Central memory CD8-positive, alpha-beta T cell (primary cell): Measurements from ENCODE around the gene NRXN3.

Source experiments
- ATAC-seq: fragments of 150-1000 bp; cut with Tn5 transposase; replicated peaks from 2 replicates; pipeline ENCODE4 v1.10.0; 2022; ENCODE audit warnings: mild to moderate bottlenecking, moderate FRiP score, moderate number of reproducible peaks; ENCODE audit not compliant: poor library complexity, severe bottlenecking; ENCODE audit errors: extremely low read depth
- DNase-seq, 2 donors: peaks; one replicate each; pipeline ENCODE4 v3.0.0; 2021; ENCODE audit warnings: low spot score in 2 of 2
- H3K27ac Mint-ChIP-seq: one replicate; pipeline ENCODE4 v1.8.0; 2022; ENCODE audit warnings: low read depth, mild to moderate bottlenecking, moderate library complexity, mixed read lengths
- H3K27me3 Mint-ChIP-seq: one replicate; pipeline ENCODE4 v1.8.0; 2022; ENCODE audit warnings: mixed read lengths
- H3K36me3 Mint-ChIP-seq: one replicate; pipeline ENCODE4 v1.8.0; 2022; ENCODE audit warnings: mild to moderate bottlenecking, moderate library complexity, mixed read lengths; ENCODE audit not compliant: insufficient read depth
- H3K4me1 Mint-ChIP-seq: one replicate; pipeline ENCODE4 v1.8.0; 2022; ENCODE audit warnings: mixed read lengths
- H3K4me3 Mint-ChIP-seq: one replicate; pipeline ENCODE4 v1.8.0; 2022; ENCODE audit warnings: mild to moderate bottlenecking, moderate library complexity, mixed read lengths
- H3K9me3 Mint-ChIP-seq: one replicate; pipeline ENCODE4 v1.8.0; 2022; ENCODE audit warnings: mixed read lengths

The NRXN3 gene

DNA sequence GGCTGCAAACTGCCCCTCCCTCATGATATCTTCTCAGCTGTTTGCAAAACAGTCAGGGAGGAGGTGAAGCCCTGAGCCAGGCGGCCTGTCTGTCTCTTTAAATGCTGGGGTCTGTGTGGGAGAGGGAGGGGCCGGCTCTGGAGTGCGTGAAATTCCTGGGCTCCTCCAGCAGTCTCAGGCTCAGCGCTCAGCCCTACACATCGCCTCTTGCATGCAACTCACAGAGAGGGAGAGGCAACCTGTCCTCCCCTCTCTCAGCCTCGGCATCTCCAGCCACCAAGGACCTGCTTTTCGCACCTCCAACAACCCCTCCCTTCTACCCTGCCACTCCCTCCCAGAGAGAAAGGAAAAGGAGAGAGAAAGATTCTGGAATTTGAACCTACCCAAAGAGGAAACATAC lies at the start of gene NRXN3:
NRXN3 (plus strand) TSS at position 171 of the 400 bp plus-strand sequence. CDS start 72,721 bp downstream, outside the sequence.
- Mint-ChIP-seq H3K36me3 (no peaks in the 10 kb centered on the region), H3K4me1 (no peaks in the 10 kb centered on the region), H3K27ac (no peak within 1 kb of the TSS), H3K9me3 (peaks cover 17% of the 10 kb centered on the region), H3K27me3 (no peaks in the 10 kb centered on the region), H3K4me3 (no peak within 1 kb of the TSS)
- no peak for DNase-seq
- no peak for ATAC-seq

DNA sequence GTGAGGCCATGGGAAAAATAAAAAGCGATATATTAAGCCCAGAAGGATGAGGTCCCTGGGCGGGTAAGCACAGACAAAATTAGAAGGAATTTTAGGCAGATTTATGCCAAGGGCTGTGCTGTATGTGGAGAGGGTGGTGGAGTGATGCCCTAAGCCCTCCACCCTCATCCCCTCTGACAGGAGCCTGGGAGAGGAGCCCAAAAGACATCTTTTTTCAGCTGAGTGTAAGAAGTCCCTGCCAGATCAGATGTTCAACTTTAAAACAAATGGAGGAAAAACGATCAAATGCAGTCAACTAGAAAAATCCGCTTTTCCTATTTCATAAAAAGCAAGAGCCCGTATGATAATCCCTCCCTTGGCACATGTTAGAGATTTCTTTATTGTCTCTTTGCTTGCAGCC lies 47.7 kb upstream of the NRXN3 start:
- no peak overlapping the region for H3K27ac Mint-ChIP-seq
- no peak for ATAC-seq
- H3K36me3 Mint-ChIP-seq: peaks cover 2% of the 10 kb centered on the region
- H3K4me3 Mint-ChIP-seq: no peak overlapping the region
- no peak for DNase-seq
- peaks cover 15% of the 10 kb centered on the region for H3K27me3 Mint-ChIP-seq
- no peaks in the 10 kb centered on the region for H3K4me1 Mint-ChIP-seq
- peaks cover 6% of the 10 kb centered on the region for H3K9me3 Mint-ChIP-seq

DNA sequence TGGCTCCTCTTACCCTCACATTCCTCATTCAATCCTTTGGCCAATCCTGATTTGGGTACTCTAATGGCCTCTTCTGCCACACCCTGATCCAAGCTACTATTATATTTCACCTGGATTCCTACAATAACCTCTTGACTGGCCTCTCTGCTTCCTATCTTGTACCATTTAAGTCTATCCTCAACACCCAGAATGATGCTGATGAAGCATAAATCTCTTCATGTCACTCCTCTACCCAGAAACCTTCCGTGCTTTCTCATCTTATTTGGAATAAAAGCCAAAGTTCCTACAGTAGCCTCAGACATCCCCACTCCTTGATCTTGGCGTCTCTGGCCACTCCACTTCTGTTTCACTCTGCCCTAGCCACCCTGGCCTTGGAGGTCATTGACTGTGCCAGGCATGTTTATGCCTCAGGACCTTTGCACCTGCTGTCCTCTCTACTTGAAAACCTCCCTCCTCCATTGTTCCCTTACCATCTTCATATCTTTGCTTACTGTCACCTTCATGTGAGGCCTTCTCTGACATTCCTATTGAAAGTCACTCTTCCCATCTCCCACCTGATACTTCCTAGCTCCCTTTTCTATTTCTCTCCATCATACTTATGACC lies 46.4 kb upstream of the NRXN3 start:
- no peak for ATAC-seq
- Mint-ChIP-seq H3K27ac (no peak overlapping the region), H3K4me3 (no peak overlapping the region), H3K36me3 (peaks cover 2% of the 10 kb centered on the region), H3K27me3 (peaks cover 15% of the 10 kb centered on the region), H3K9me3 (peaks cover 6% of the 10 kb centered on the region), H3K4me1 (no peaks in the 10 kb centered on the region)
- DNase-seq: no peak

DNA sequence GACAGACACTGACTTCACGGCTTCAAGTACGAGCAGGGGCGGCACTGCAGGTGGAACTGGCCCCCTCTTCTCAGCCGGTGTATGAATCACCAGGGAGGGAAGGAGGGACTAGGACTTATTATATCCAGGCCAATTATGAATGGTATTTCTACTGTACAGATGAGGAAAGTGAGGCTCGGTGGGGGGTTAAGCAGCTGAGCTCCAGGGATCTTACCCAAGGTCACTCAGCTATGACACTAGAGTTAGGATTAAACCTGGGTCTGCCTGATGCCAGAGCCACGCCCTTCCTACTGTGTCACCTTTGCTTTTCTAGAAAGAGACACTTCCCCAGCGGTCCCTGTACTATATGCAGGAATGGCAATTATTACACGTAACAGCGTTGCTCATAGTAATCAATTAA lies 42.2 kb upstream of the NRXN3 start:
- Mint-ChIP-seq H3K4me1 (no peaks in the 10 kb centered on the region), H3K27ac (no peak overlapping the region)
- ATAC-seq: no peak

DNA sequence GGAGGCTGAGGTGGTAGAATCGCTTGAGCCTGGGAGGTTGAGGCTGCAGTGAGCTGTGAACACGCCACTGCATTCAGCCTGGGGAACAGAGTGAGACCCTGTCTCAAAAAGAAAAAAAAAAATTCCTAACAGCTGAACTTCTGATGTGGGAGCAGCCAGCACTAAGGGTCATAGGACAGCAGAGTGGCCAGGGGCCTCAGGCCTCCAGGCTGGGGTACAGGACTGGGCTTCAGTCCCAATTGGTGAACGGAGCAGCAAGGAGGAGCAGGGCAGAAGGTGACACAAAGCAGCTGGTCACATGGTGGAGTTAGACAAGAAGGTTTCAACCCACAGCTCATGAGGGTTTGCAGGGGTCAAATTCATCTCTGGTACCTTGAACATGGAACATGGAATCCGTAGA lies 40.8 kb upstream of the NRXN3 start:
- Mint-ChIP-seq H3K4me1 (no peaks in the 10 kb centered on the region), H3K27ac (no peak overlapping the region), H3K4me3 (no peak overlapping the region), H3K27me3 (peaks cover 19% of the 10 kb centered on the region), H3K9me3 (no peaks in the 10 kb centered on the region), H3K36me3 (no peaks in the 10 kb centered on the region)
- ATAC-seq: no peak
- DNase-seq: no peak

More for the DNA sequence above, 42.2 kb upstream of the NRXN3 start:
- Mint-ChIP-seq H3K36me3 (peaks cover 2% of the 10 kb centered on the region), H3K4me3 (no peak overlapping the region), H3K27me3 (peaks cover 15% of the 10 kb centered on the region), H3K9me3 (peaks cover 6% of the 10 kb centered on the region)
- no peak for DNase-seq

DNA sequence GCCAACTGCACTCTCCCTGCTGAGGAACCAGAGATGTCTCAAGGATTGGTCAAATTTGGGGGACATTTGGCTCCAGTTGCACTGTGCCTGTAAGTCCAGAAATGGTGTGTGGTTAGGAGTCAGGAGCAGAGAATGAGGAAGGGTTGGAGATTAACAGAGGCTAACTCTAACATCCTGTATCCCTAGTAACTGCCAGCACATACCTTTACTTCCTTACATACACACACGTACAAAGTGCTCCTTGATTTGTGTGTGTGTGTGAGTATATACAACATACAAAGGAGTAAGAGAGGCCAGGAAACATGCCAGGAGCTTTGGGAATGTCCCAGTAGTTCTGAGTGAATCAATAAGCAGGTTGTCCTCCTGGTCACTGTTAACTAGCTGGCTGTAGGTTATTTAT lies 39.8 kb upstream of the NRXN3 start:
- Mint-ChIP-seq H3K9me3 (no peaks in the 10 kb centered on the region), H3K27me3 (peaks cover 27% of the 10 kb centered on the region), H3K4me1 (no peaks in the 10 kb centered on the region), H3K36me3 (no peaks in the 10 kb centered on the region), H3K27ac (no peak overlapping the region), H3K4me3 (no peak overlapping the region)
- ATAC-seq (no peak), DNase-seq (no peak)

DNA sequence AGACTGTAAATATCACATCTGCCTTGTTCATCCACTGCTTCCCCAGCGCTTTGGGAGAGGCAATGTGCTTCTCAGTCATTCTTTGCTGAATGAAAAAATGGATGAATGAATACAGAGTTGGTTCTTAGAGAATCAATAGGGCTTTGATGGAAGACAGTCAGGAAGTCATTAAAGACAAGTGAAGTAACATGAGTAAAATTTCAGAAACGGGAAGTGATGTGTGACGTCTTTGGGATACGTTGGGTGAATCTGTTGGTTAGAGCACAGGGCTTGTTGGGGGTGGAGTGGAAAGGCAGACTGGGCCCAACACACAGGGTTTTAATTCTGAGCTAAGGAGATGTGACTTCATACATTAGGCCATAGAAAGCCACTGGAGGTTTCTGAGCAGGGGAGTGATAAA lies 39.0 kb upstream of the NRXN3 start:
- H3K9me3 Mint-ChIP-seq: no peaks in the 10 kb centered on the region
- ATAC-seq (no peak), DNase-seq (no peak)
- no peaks in the 10 kb centered on the region for H3K4me1 Mint-ChIP-seq
- H3K4me3 Mint-ChIP-seq: no peak overlapping the region
- H3K36me3 Mint-ChIP-seq: no peaks in the 10 kb centered on the region
- peaks cover 22% of the 10 kb centered on the region for H3K27me3 Mint-ChIP-seq
- no peak overlapping the region for H3K27ac Mint-ChIP-seq

DNA sequence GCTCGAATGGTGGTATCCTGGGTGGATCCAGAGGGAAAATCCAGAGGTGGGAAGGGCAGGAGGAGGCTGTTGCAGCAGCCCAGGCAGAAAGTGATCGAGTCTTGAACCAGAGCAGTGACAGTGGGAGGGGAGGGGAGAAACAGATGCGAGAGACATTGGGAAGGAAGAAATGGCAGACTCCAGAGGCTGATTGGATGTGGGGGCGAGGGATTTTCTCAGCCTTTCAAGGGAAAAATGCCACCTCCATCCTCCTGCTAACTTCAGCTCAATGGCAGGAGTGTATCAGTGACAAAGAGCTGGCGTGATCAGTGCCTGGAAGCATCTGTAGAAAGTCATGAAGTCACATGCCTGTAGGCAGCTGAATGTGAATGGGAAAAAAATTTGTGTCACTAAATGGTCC lies 38.6 kb upstream of the NRXN3 start:
- no peaks in the 10 kb centered on the region for H3K9me3 Mint-ChIP-seq
- no peak overlapping the region for H3K27ac Mint-ChIP-seq
- H3K4me1 Mint-ChIP-seq: no peaks in the 10 kb centered on the region
- DNase-seq (no peak), ATAC-seq (no peak)
- H3K4me3 Mint-ChIP-seq: no peak overlapping the region
- H3K36me3 Mint-ChIP-seq: no peaks in the 10 kb centered on the region
- H3K27me3 Mint-ChIP-seq: peaks cover 18% of the 10 kb centered on the region

DNA sequence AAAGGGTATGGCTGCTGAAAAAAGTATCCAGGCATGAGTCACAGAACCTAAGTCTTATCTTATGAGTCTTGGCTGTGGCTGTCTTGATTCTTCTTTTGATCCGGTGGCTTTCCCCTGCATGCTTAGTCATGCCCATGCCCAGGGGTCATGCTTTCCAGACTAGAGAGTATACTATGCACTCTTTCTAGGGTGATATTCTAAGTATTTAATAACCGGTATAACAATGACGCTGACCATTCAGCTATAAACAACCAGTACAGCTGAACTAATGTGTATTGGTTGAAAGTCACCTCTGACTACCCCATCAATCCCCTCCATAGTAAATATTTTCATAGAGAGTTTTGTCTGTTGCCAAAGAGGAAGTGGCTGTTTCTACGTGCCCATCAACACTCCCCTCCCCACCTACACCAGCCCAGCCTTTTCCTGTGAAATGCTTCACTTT lies 34.7 kb upstream of the NRXN3 start:
- peaks cover 12% of the 10 kb centered on the region for H3K27me3 Mint-ChIP-seq
- H3K4me1 Mint-ChIP-seq: no peaks in the 10 kb centered on the region
- no peak for ATAC-seq
- H3K36me3 Mint-ChIP-seq: no peaks in the 10 kb centered on the region
- no peak overlapping the region for H3K27ac Mint-ChIP-seq
- H3K4me3 Mint-ChIP-seq: no peak overlapping the region
- H3K9me3 Mint-ChIP-seq: no peaks in the 10 kb centered on the region
- no peak for DNase-seq

DNA sequence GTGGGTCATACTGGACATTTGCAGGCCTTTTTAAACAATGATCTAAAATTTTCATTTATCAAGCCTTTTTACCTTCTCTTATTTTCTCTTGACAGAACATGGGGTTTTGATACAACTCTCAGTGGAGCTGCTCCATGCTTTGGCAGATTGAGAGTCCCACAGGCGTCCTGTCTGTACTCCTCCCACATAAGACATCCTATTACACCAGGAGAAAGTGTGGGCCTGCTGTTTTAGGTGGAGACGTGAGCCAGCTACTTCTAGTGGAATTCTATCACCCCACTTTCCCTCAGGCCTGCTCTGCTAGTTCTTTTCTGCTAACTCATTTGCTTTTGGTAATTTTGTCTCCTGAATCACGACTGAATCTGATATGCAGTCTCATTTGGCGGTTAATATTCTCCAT lies 33.5 kb upstream of the NRXN3 start:
- no peak for ATAC-seq
- Mint-ChIP-seq H3K4me1 (no peaks in the 10 kb centered on the region), H3K27ac (no peak overlapping the region), H3K4me3 (no peak overlapping the region), H3K27me3 (peaks cover 12% of the 10 kb centered on the region), H3K36me3 (no peaks in the 10 kb centered on the region), H3K9me3 (no peaks in the 10 kb centered on the region)
- no peak for DNase-seq

DNA sequence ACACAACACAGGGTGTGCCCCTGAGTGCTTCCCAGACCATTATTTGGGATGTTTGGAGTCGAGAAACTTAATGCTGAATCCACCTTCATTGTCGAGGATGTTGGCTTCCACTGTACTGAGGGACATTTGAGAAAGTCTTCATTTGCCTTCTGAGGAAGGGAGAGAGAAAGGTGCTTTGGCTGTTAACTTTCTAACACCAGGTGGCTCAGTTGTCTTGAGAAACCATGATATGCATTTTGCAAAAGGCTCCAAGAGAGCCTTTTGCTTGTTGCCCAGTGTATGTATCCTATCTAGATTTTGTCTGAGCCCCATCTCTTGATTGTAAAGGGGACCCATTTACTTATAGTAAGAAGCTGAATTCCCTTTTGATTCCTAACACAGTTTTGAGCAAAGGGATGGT lies 28.6 kb upstream of the NRXN3 start:
- H3K27ac Mint-ChIP-seq: no peak overlapping the region
- H3K27me3 Mint-ChIP-seq: no peaks in the 10 kb centered on the region
- DNase-seq: no peak
- no peaks in the 10 kb centered on the region for H3K9me3 Mint-ChIP-seq
- ATAC-seq: no peak
- no peak overlapping the region for H3K4me3 Mint-ChIP-seq
- H3K4me1 Mint-ChIP-seq: no peaks in the 10 kb centered on the region
- H3K36me3 Mint-ChIP-seq: no peaks in the 10 kb centered on the region

DNA sequence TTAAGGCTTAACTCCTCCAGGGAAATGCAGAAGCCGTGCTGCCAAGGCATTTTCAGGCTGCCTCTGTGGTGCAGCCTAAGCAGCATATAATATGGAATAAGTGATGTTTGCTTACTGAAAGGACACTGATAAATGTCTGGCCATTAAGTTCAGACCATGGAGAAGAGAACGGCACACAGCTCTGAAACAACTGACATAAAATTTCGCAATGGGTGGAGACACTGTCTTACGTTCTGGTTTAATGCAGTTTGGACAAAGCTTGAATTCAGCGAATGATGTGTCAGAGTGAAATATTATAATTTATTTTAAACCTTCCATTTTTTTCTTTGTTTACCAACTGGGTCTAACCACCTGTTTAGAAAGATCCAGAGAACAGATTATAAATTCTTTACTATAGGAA lies 27.2 kb upstream of the NRXN3 start:
- H3K27ac Mint-ChIP-seq: no peak overlapping the region
- H3K4me1 Mint-ChIP-seq: no peaks in the 10 kb centered on the region
- no peaks in the 10 kb centered on the region for H3K36me3 Mint-ChIP-seq
- no peak for ATAC-seq
- H3K4me3 Mint-ChIP-seq: no peak overlapping the region
- no peak for DNase-seq
- no peaks in the 10 kb centered on the region for H3K9me3 Mint-ChIP-seq
- no peaks in the 10 kb centered on the region for H3K27me3 Mint-ChIP-seq

DNA sequence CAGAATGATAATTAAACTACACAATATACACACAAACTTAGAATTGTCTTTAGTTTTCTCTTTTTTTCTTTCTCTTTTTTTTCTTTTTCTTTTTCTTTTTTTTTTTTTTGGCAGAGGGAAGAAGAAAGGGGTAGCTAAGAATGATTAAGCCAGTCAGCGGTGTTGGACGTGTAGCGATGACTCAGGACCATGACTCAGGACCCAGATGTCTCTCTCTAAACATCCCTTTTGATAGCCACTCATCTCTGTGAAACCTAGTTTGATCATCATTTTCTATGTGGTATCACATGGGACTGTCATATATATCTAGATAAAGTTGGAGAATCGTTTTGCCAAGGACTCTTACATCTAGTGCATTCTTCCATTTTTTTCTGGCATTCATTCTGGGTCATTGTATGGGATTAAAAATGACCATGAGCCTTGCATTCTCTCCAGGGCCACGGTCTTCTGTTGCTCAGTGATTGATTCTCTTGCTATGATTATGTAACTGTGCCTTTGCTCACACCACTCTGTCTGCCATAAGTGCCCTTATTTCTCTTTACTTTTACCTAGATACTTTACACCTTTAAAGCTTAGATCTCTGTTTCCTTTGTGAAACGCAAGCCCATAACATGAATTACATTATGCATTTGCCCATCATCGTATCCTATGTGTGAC lies 26.6 kb upstream of the NRXN3 start:
- no peak for ATAC-seq
- H3K9me3 Mint-ChIP-seq: no peaks in the 10 kb centered on the region
- H3K27me3 Mint-ChIP-seq: no peaks in the 10 kb centered on the region

More for the DNA sequence above, 26.6 kb upstream of the NRXN3 start:
- Mint-ChIP-seq H3K4me1 (no peaks in the 10 kb centered on the region), H3K36me3 (no peaks in the 10 kb centered on the region), H3K27ac (no peak overlapping the region), H3K4me3 (no peak overlapping the region)
- no peak for DNase-seq
